ENCODE data around the gene GABRA5.

GRCh38 chr15:26838742-26839460 is 28.0 kb upstream of the GABRA5 start:
- no peak for TF ChIP-seq POLR2A (IDR thresholded peaks at IDR 0.05)
- peak in 10 of 12 donors; percentile 17 to 40 (median 32) for TF ChIP-seq CTCF (IDR thresholded peaks at IDR 0.05)
